K562 (cell line): ENCODE measurements around the gene TBX6. TPM values are rescaled to one million over a fixed set of nuclear protein-coding genes. Genes with fewer than 3 reads are reported as not detected.

ENCODE experiments used
- KDM2B ChIP-seq: fragments of 250-450 bp; sonication (Bioruptor Pico); IDR thresholded peaks from 2 replicates; pipeline ENCODE4 v1.8.0; 2021; ENCODE audit warnings: mild to moderate bottlenecking, moderate library complexity
- OTX1 ChIP-seq: fragments of 450-650 bp; formaldehyde crosslinking; IDR thresholded peaks from 2 replicates; pipeline ENCODE4 v1.4.0; 2022; ENCODE audit warnings: mild to moderate bottlenecking
- PHF20 ChIP-seq: fragments of 450-650 bp; IDR thresholded peaks from 2 replicates; pipeline ENCODE4 v1.6.1; 2018; ENCODE audit not compliant: partially characterized antibody
- POLR2G ChIP-seq: fragments of 200-400 bp; formaldehyde crosslinking; IDR thresholded peaks from 2 replicates; pipeline ENCODE4 v1.6.1; 2017; ENCODE audit warnings: low read depth, mild to moderate bottlenecking, antibody characterized with exemption, low read length, moderate library complexity
- ZSCAN32 ChIP-seq: fragments of 450-650 bp; formaldehyde crosslinking; IDR thresholded peaks from 2 replicates; pipeline ENCODE4 v1.4.0; 2020; ENCODE audit warnings: mild to moderate bottlenecking, moderate library complexity
- polyA plus RNA-seq, 8 experiments: library from polyadenylated mRNA; depleted of rRNA in 4 of 8; stranded (reverse) in 5 of 8; unstranded in 3 of 8; fragments of >200 nt; fragmentation: Nextera tagmentation in 2 of 8; fragmentation: Illumina TruSeq in 1 of 8; extraction: Ambion mirVana in 2 of 8; extraction: Trizol in 1 of 8; gene quantifications; 2 replicates each; pipeline versions ENCODE4 v1.2.1 to v1.2.3, GENCODE V29; 2011 to 2014; ENCODE audit warnings: inconsistent platforms in 1 of 8, missing spikeins in 1 of 8
- total RNA-seq, 7 experiments: library from RNA; depleted of rRNA in 6 of 7; stranded (reverse); fragments of >200 nt in 6 of 7; fragmentation: Illumina TruSeq in 2 of 7; extraction: Trizol in 2 of 7; gene quantifications; 2 replicates each; pipeline versions ENCODE4 v1.2.1 to v1.2.3, GENCODE V29; 2011 to 2021; ENCODE audit warnings: low replicate concordance in 1 of 7
- TF ChIP-seq, protein P1 (sequence below), 2 experiments: fragments of 450-650 bp; formaldehyde crosslinking in 1 of 2; IDR thresholded peaks; 2 replicates each; pipeline versions ENCODE4 v1.4.0 to v1.6.1; 2014 to 2020; ENCODE audit warnings: mild to moderate bottlenecking in 2 of 2, borderline replicate concordance in 1 of 2, low read depth in 1 of 2

TBX6 gene
- total and polyA plus RNA-seq, 9 of the 15 experiments (the other 6 are each of a cell fraction or from before 2014, with no cell fraction given): 0.07 to 0.58 (median 0.11) TPM; not detected in 2

DNA sequence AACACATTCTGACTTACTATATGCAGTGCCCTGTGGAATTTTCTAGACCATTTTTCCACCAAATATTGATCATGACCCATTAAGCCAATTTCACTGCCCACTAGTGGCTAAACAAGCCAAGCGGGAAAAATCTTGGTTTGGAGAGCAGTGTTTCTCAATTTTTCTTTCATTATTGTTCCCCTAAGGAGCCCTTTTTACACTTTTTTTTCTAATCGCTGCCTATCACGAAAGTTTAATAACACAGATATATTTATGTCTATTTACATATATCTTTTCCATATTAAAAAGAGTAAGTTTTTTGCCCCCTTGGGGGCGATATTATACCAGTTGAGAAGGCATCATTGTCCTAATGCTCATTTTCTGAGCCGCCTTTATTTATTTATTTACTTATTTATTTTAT lies 49.9 kb downstream of the TBX6 start (continued):
- TF ChIP-seq, protein P1, sequence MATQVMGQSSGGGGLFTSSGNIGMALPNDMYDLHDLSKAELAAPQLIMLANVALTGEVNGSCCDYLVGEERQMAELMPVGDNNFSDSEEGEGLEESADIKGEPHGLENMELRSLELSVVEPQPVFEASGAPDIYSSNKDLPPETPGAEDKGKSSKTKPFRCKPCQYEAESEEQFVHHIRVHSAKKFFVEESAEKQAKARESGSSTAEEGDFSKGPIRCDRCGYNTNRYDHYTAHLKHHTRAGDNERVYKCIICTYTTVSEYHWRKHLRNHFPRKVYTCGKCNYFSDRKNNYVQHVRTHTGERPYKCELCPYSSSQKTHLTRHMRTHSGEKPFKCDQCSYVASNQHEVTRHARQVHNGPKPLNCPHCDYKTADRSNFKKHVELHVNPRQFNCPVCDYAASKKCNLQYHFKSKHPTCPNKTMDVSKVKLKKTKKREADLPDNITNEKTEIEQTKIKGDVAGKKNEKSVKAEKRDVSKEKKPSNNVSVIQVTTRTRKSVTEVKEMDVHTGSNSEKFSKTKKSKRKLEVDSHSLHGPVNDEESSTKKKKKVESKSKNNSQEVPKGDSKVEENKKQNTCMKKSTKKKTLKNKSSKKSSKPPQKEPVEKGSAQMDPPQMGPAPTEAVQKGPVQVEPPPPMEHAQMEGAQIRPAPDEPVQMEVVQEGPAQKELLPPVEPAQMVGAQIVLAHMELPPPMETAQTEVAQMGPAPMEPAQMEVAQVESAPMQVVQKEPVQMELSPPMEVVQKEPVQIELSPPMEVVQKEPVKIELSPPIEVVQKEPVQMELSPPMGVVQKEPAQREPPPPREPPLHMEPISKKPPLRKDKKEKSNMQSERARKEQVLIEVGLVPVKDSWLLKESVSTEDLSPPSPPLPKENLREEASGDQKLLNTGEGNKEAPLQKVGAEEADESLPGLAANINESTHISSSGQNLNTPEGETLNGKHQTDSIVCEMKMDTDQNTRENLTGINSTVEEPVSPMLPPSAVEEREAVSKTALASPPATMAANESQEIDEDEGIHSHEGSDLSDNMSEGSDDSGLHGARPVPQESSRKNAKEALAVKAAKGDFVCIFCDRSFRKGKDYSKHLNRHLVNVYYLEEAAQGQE (IDR thresholded peaks at IDR 0.05; ENCODE audit: borderline replicate concordance): peak; percentile 8; the same call in 1 of the 2 replicates
- TF ChIP-seq, protein P1 (CRISPR knock-in tag; IDR thresholded peaks at IDR 0.05; ENCODE audit: low read depth): no peak
- TF ChIP-seq KDM2B (CRISPR knock-in tag): no peak
- no peak for TF ChIP-seq ZSCAN32 (CRISPR knock-in tag)
- no peak for TF ChIP-seq PHF20
- no peak for TF ChIP-seq OTX1 (CRISPR knock-in tag)
- no peak for TF ChIP-seq POLR2G
- TF ChIP-seq, all 486 proteins: peak for 6
